Mesothelial cell of epicardium (in vitro differentiated cells): ENCODE results near the gene ZGRF1. TPM values are rescaled to one million over a fixed set of nuclear protein-coding genes. Genes with fewer than 3 reads are reported as not detected.

ENCODE experiments used
- DNase-seq, 2 experiments: peaks; one replicate each; pipeline ENCODE4 v3.0.0; 2021; ENCODE audit warnings: low spot score in 2 of 2; ENCODE audit not compliant: unreplicated experiment in 2 of 2
- H3K27ac Mint-ChIP-seq: 2 replicates; pipeline ENCODE4 v1.8.0; 2021; ENCODE audit warnings: mixed read lengths
- H3K27me3 Mint-ChIP-seq: 2 replicates; pipeline ENCODE4 v1.8.0; 2021; ENCODE audit warnings: low read depth, mixed read lengths
- H3K36me3 Mint-ChIP-seq: 2 replicates; pipeline ENCODE4 v1.8.0; 2021; ENCODE audit warnings: mixed read lengths
- H3K4me1 Mint-ChIP-seq: 2 replicates; pipeline ENCODE4 v1.8.0; 2021; ENCODE audit warnings: mixed read lengths
- H3K4me3 Mint-ChIP-seq: 2 replicates; pipeline ENCODE4 v1.8.0; 2021; ENCODE audit warnings: mild to moderate bottlenecking, moderate library complexity, mixed read lengths
- H3K9me3 Mint-ChIP-seq: 2 replicates; pipeline ENCODE4 v1.8.0; 2021; ENCODE audit warnings: mixed read lengths
- total RNA-seq: library from RNA; stranded (reverse); gene quantifications from 3 replicates; pipeline ENCODE4 v1.2.1, GENCODE V29; 2021
- TF ChIP-seq, protein P1 (sequence below): fragments of 200-600 bp; sonication (generic); IDR thresholded peaks from one replicate; pipeline ENCODE4 v1.5.0; 2021; ENCODE audit warnings: antibody characterized with exemption; ENCODE audit not compliant: unreplicated experiment

ZGRF1 gene
- total RNA-seq, 1 donor from 2014 or later, result 17.9 TPM

DNA sequence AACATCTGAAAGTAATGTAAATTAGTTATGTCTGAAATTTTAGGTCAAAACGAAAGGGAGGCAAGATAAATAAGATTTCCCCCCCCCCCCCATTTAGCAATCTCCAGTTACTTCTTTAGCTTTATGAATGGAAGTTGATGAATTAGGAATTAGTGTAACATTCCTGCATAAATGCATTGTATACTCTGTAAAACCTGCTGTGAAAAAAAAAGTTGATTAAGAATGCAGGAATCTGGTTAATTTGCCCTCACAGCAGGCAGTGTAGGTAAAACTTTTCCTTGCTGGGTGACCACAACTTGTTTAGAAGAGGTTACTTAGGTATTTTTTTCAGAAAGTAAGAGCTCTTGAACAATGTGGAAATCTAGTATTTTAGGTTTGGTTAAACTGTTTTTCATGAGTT lies 15.5 kb upstream of the ZGRF1 start:
- TF ChIP-seq, protein P1, sequence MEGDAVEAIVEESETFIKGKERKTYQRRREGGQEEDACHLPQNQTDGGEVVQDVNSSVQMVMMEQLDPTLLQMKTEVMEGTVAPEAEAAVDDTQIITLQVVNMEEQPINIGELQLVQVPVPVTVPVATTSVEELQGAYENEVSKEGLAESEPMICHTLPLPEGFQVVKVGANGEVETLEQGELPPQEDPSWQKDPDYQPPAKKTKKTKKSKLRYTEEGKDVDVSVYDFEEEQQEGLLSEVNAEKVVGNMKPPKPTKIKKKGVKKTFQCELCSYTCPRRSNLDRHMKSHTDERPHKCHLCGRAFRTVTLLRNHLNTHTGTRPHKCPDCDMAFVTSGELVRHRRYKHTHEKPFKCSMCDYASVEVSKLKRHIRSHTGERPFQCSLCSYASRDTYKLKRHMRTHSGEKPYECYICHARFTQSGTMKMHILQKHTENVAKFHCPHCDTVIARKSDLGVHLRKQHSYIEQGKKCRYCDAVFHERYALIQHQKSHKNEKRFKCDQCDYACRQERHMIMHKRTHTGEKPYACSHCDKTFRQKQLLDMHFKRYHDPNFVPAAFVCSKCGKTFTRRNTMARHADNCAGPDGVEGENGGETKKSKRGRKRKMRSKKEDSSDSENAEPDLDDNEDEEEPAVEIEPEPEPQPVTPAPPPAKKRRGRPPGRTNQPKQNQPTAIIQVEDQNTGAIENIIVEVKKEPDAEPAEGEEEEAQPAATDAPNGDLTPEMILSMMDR, result no peak
- H3K4me1 Mint-ChIP-seq, result no peaks in the 10 kb centered on the region
- no peak overlapping the region for H3K27ac Mint-ChIP-seq
- H3K4me3 Mint-ChIP-seq, result no peak overlapping the region
- H3K27me3 Mint-ChIP-seq, result no peaks in the 10 kb centered on the region
- H3K36me3 Mint-ChIP-seq, result peaks cover 15% of the 10 kb centered on the region
- no peak for DNase-seq
- H3K9me3 Mint-ChIP-seq, result no peaks in the 10 kb centered on the region

DNA sequence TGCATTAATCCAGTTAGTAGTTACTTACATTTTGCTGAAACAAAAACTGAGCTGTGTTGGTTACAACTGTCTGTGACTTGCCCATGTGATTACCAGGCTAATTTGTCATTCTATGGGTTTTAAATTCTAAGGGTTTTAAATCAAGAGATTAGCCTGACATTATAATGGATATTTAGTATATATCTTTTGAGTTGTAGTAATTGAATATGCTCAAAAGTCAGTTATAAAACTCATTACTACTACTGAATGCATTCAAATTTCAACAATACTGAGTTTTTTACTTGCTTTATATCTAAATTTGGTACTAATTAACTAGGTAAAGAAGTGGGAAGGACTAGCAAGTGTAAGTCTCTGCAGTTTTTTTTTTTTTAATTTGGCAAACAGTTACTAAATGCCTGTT lies 14.9 kb upstream of the ZGRF1 start:
- H3K36me3 Mint-ChIP-seq, result peaks cover 21% of the 10 kb centered on the region
- H3K9me3 Mint-ChIP-seq, result no peaks in the 10 kb centered on the region
- no peak overlapping the region for H3K27ac Mint-ChIP-seq
- no peak overlapping the region for H3K4me3 Mint-ChIP-seq
- H3K4me1 Mint-ChIP-seq, result no peaks in the 10 kb centered on the region
- no peak for DNase-seq
- no peaks in the 10 kb centered on the region for H3K27me3 Mint-ChIP-seq
- TF ChIP-seq, protein P1, result no peak

DNA sequence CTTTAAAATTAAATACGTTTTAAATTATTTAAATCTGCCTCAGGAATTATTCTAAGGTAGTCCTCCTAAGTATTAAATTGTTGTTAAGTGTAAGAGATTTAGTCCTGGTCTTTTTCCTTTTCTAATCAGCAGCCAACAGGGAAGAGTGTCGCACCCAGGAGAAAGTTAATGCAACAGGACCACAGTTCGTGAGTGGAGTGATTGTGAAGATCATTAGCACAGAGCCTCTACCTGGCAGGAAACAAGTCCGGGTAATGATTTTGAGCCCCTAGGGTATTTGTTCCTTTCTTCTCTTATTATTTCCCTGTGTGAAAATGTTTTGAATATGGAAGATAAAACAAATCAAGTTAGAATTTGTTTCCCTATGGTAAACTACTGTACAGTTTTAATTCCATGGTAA lies 13.6 kb upstream of the ZGRF1 start:
- Mint-ChIP-seq H3K27ac (no peak overlapping the region), H3K27me3 (no peaks in the 10 kb centered on the region), H3K4me3 (no peak overlapping the region), H3K4me1 (no peaks in the 10 kb centered on the region), H3K36me3 (peaks cover 16% of the 10 kb centered on the region), H3K9me3 (no peaks in the 10 kb centered on the region)
- no peak for DNase-seq
- TF ChIP-seq, protein P1, result no peak

DNA sequence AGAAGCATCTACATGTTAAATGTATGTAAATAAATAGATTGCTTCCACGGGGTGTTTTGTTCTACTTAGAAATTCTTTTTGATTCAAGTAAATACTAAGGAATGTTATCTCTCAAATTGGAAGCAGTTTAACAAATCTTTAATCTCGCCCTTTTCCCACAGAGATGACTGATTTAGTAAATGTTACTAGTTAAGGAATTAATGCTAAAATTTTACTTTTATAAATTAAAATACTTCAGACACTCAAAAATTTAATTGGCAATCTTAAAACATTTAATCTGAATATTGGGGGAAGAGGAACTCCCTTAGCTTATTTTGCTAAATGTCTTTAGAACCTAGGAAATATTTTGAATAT lies 12.3 kb upstream of the ZGRF1 start:
- TF ChIP-seq, protein P1, result no peak
- no peaks in the 10 kb centered on the region for H3K4me1 Mint-ChIP-seq

DNA sequence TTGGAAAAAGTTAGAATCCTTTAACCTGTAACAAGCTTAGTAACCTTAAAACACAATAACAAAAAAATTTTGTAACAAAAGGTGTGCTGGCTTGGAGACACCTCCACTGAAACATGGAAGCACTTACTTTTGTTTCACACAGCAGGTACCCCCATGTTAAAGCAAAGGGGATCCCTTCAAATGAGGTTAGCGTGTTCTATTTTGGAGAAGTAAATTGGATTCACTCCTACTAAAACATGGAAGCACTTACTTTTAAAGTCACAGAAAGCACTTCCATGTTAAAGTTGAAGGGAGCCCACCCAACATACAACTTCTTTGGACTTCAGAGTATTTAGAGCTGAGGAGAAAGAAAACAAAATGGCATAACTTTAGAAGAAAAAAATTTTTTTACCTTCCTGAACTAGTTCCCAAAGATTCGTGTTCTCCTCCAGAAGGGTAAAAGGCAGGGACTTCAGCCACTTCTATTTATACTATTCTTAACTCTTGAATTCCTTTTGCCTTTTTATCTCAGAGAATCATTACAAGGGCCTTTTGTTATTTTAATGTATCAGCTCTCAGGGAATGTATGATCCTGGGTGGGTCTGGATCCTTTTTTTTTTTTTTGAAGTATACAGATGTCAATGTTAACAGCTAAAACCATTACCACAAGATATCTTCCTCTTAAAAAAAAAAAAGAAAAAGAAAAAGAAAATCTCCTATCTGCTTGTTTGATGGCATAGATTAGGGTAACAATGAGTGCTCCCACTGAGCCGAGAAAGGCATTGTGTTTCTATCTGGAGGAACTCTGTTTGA lies 11.8 kb upstream of the ZGRF1 start:
- Mint-ChIP-seq H3K27me3 (no peaks in the 10 kb centered on the region), H3K36me3 (peaks cover 11% of the 10 kb centered on the region), H3K4me3 (no peak overlapping the region), H3K9me3 (no peaks in the 10 kb centered on the region), H3K27ac (no peak overlapping the region), H3K4me1 (no peaks in the 10 kb centered on the region)
- DNase-seq, result no peak
- TF ChIP-seq, protein P1, result no peak

More for the DNA sequence above, 12.3 kb upstream of the ZGRF1 start:
- no peak overlapping the region for H3K4me3 Mint-ChIP-seq
- no peaks in the 10 kb centered on the region for H3K9me3 Mint-ChIP-seq
- no peak overlapping the region for H3K27ac Mint-ChIP-seq
- H3K36me3 Mint-ChIP-seq, result peaks cover 14% of the 10 kb centered on the region
- H3K27me3 Mint-ChIP-seq, result no peaks in the 10 kb centered on the region
- no peak for DNase-seq
